Ramos (cell line): ENCODE data around the gene GJB1.

Experiments
- in situ Hi-C: fragments of 300-500 bp; cut with MboI; formaldehyde crosslinking; loops from one replicate; pipeline ENCODE4 v1.14.3; 2022; ENCODE audit warnings: low sequenced_read_pairs; ENCODE audit not compliant: unreplicated experiment

GJB1 gene

GRCh38 chrX:71212536-71212935 lies 10.5 kb upstream of the GJB1 start:
- in situ Hi-C loops: no loop called here

- in situ Hi-C loops: no loop called here
Observed at GRCh38 chrX:71214152-71214551, 8.9 kb upstream of the GJB1 start.

DNA sequence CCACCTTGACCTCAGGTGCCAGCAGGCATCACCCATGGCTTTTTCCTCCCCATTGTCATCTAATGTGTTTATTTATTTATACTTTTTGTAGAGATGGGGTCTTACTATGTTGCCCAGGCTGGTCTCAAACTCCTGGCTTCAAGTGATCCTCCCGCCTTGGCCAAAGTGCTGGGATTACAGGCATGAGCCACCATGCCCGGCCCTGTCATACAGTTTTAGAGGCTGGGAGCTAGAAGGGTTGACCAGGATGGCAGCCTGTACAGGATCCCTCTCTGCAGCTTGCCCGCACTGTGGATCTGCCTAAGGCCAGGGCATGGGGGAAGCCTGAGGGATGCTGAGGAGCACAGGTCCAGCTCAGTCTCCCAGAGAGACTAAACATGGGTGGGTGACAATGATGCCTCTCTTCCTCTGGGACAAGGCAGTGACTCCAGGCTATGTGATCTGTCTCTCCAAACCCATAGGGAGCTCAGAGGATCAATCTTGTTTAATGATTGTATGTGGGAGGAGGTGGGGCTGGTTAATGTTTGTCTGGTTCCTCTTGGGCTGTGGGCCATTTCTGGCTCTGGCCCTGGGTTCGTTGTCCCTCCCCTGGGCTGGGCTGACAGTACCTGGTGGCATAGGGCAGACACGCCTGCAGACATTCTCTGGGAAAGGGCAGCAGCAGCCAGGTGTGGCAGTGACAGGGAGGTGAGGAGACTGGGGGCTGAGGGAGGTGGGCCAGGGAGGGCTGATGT lies 8.3 kb upstream of the GJB1 start:
- in situ Hi-C loops: no loop called here

- in situ Hi-C loops: no loop called here
Observed at GRCh38 chrX:71215338-71215912, 7.6 kb upstream of the GJB1 start.

DNA sequence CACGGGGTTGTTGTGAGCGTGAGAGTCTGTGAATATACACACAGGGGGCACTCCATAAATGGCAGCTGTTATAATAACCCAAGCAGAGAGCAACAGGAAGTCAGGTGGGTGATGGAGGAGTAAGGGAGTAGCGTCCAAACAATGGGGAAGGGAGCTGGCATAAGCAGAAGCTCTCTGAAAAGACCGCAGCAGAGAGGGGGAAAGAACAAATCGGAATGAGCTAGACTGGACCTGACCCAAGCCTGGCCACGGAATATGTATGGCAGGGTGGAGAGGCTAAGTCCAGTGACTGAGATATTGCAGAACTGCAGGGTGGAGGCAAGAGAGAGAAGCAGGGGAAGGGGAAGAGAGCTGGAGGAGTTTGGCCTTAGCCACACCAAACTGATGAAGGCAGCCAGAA lies 6.5 kb upstream of the GJB1 start:
- in situ Hi-C loops: no loop called here

DNA sequence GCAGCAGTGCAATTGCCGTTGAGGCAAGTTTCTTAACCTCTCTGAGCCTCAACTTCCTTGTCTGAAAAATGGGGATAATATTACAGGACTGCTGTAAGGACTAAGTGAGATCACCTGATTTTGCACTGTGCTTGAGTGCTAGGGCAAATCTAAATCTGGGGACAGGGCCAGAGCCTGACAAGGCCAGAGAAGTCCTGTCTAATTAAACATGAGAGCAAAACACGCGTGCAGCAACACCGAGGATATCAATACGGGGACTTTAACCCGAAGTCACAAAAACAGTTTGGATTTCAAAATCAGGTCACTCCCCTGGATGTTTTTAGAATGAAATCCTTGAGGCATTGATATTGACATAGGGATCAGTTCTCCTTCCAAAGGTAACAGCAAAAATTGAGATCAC lies 5.7 kb upstream of the GJB1 start:
- in situ Hi-C loops: no loop called here

DNA sequence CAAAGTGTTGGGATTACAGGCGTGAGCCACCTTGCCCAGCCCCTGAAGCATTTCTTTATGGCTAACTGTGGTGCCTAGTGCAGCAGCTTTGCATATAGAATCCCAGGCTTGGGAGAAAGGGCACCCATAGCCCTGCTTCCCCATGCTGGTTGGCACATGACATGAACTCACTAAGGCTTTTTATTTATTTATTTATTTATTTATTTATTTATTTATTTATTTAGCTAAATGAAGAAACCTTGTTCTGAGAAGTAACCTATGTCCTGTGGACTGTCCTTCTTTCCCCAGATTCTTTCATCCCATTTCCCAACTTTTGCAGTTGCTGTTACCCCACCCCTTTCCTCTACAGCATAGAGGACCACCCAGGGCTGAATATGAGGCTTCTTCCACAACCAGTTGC lies 1.9 kb upstream of the GJB1 start:
- in situ Hi-C loops: no loop called here

DNA sequence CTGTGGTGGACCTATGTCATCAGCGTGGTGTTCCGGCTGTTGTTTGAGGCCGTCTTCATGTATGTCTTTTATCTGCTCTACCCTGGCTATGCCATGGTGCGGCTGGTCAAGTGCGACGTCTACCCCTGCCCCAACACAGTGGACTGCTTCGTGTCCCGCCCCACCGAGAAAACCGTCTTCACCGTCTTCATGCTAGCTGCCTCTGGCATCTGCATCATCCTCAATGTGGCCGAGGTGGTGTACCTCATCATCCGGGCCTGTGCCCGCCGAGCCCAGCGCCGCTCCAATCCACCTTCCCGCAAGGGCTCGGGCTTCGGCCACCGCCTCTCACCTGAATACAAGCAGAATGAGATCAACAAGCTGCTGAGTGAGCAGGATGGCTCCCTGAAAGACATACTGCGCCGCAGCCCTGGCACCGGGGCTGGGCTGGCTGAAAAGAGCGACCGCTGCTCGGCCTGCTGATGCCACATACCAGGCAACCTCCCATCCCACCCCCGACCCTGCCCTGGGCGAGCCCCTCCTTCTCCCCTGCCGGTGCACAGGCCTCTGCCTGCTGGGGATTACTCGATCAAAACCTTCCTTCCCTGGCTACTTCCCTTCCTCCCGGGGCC lies 1.2 kb downstream of the GJB1 start:
- in situ Hi-C loops: no loop called here

DNA sequence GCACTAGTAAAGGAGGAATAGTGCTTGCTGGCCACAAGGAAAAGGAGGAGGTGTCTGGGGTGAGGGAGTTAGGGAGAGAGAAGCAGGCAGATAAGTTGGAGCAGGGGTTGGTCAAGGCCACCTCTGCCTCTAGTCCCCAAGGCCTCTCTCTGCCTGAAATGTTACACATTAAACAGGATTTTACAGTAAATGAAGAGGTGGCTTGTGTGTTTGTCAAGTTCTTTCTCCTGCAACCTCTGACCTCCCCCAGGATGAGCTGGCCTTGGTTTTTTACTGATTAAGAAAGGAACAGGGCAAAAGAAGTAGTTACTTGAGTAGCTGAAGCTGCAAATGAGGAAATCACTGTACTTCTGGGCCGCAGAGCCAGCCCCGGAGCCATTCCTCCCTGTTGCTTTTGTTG lies 2.0 kb downstream of the GJB1 start:
- in situ Hi-C loops: no loop called here

DNA sequence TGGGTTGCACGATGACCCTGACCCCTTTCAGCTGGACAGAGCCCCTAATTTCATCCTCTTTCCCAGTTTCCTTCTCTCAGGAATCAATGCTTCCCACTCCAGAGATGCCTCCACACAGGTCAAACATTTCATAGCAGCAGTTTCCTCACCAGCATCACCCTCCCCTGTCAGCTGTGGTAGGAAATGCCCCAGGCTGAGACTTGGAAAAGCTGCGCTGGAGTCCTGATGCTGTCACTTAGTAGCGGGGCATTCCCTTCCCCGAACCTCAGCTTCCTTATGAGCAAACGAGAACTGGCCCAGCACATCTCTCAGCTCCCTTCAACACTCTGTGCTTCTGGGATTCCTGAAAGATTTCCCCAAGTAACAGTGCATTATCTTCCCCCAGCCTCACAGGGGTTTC lies 2.7 kb downstream of the GJB1 start:
- in situ Hi-C loops: no loop called here

DNA sequence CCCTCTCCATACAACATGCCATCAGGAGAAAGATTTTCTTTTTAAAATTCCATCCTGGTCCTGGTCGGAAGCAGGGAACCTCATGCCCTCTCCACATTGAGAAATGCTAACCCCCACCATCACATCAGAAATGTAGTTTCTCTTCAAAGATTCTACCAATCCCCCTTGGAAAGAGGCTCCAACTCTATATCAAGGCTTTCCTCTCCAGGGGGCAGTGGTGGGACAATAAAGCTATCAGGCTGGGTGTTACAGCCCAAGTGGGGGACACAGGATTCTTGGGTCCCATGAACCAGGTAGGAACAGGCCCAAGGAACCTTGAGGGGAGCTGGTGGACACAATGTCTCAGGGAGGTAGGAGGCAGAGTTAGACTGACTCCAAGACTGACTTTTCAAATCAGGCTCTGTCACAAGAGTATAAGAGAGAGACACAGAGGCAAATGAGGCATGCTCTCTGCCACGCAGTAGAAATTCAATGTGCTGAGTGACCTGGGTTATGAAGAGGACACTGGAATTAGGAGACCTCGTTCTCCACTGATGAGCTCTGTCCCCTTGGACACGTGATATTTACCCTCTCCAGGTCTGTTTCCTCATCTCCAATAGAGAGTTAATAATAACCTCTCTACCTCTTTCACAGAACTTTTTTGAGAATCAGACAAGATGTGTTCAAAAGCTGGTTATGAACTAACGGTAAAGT lies 4.5 kb downstream of the GJB1 start:
- in situ Hi-C loops: no loop called here

GRCh38 chrX:71228063-71228642 lies 5.1 kb downstream of the GJB1 start:
- in situ Hi-C loops: no loop called here

DNA sequence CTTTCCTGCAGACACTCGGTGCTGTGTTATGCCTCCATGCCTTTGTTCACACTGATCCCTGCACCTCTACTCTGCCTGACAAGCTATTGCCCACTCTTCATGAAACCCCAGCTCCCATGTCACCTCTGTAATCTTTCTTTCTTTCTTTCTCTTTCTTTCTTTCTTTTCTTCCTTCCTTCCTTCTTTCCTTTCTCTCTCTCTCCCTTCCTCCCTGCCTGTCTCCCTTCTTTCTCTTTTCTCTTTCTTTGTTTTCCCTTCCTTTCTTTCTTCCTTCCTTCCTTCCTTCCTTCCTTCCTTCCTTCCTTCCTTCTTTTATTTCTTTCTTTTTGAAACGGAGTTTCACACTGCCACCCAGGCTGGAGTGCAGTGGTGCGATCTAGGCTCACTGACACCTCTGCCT lies 12.5 kb downstream of the GJB1 start:
- in situ Hi-C loops: no loop called here

DNA sequence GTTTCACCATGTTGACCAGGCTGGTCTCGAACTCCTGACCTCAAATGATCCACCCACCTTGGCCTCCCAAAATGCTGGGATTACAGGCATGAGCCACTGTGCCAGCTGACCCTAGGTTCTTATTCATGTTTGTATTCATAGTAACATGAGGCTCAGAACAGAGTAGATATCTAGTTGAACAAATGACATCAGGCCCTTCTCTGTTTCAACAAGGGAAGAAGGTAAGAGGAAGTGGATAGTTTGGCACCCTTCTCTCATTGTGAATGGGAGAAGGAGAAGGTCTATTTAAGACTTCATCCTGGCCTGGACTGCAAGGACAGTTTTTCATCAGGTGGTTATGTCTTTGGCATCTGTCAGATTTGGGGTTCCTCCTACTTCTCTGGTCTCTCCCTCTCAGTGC lies 13.8 kb downstream of the GJB1 start:
- in situ Hi-C loops: no loop called here

DNA sequence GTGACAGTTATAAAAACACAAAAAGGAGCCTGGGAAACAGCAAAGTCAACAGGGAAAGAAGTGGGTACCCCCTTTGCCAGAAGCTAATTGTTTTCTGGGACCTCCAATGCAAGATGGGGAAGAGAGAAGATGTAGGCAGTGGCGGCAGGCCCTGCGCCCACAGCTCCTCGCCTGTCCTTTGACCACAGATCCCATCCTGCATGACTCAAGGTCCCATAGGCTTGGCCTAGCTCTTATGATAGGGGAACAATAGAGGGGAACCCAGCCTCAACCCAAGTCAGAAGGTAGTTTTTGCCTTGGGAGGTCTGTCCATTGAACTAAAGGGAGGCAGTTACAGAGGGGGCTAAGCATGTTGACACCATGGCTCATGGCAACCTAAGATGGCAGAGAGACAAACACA lies 16.8 kb downstream of the GJB1 start:
- in situ Hi-C loops: no loop called here

GRCh38 chrX:71241301-71241700 lies 18.3 kb downstream of the GJB1 start:
- in situ Hi-C loops: no loop called here

GRCh38 chrX:71244359-71245128 lies 21.5 kb downstream of the GJB1 start:
- in situ Hi-C loops: no loop called here

GRCh38 chrX:71245159-71245558 lies 22.1 kb downstream of the GJB1 start:
- in situ Hi-C loops: no loop called here

GRCh38 chrX:71250841-71251240 lies 27.8 kb downstream of the GJB1 start:
- in situ Hi-C loops: no loop called here

DNA sequence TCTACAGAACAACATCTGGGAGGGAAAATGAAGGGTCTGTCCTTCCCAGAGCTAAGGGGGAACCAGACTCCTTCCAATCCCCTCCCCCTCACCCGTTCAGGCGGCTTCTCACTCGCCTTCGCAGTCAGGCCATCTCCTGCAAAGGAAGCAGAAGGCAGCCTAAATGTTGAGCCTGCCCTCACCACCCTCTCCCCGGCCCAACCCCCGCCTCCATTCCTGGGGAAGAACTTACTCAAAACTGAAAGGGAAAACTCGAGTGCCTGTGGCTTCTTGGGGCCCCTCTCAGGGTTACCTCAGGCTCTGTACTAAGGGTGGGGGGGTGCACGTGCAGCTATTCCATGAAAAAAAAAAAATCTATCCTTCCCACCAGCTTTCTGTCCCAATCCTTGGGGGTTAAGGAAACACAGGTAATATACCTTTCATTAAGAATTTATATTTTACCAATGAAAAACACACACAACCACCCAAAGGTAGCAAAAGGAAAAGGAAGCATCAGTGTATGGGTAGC lies 28.5 kb downstream of the GJB1 start:
- in situ Hi-C loops: no loop called here
